ENCODE results near the gene AGAP9. TPM values are rescaled to one million over a fixed set of nuclear protein-coding genes. Genes with fewer than 3 reads are reported as not detected.

Gene AGAP9
- total RNA-seq, result 2.6 and 4.3 TPM in 2 replicates

GRCh38 chr10:47523475-47523874 lies at the start of gene AGAP9:
Gene AGAP9, minus strand, starts transcription at chr10:47523638. Its CDS starts 112 bp downstream, at chr10:47523526.

GRCh38 chr10:47491600-47491999 lies 31.8 kb downstream of the AGAP9 start, which contains the start of gene FAM25G:
Gene FAM25G, minus strand, starts transcription at chr10:47491700. Its CDS starts 26 bp downstream, at chr10:47491674.

GRCh38 chr10:47483923-47484322 lies 39.5 kb downstream of the AGAP9 start, which contains the start of gene ANXA8:
Gene ANXA8, minus strand, starts transcription at chr10:47484115. Its CDS starts 182 bp downstream, at chr10:47483933.

Small RNA genes lying within 50 kb of the gene (small RNA-seq; reads per million reads assigned to genes)
- gene AL591684.3 (not detected), gene RNA5SP312 (not detected)

Other genes starting within 250 kb of the AGAP9 start
- gene GDF10, start 223.4 kb downstream of the AGAP9 start, total RNA-seq, result not detected in 2 replicates
- gene GDF2, start 201.2 kb downstream of the AGAP9 start, total RNA-seq, result not detected in 2 replicates
- not detected in 2 replicates for gene RBP3, start 175.3 kb downstream of the AGAP9 start, total RNA-seq
- gene ZNF488, start 139.3 kb downstream of the AGAP9 start, total RNA-seq, result 0.10 and 0.33 TPM in 2 replicates
- not detected in 2 replicates for gene ANXA8, start 39.5 kb downstream of the AGAP9 start, total RNA-seq
- not detected in 2 replicates for gene FAM25G, start 31.9 kb downstream of the AGAP9 start, total RNA-seq
- 0.19 and 0.65 TPM in 2 replicates for gene SYT15B, start 240.0 kb upstream of the AGAP9 start, total RNA-seq

Measured in vein endothelial cell (primary cell).